ENCODE data around the gene CUL9. TPM values are rescaled to one million over a fixed set of nuclear protein-coding genes. Genes with fewer than 3 reads are reported as not detected.

Gene CUL9
- total RNA-seq, 4 donors from 2014 or later: 21.5 to 46.6 (median 33.6) TPM

DNA sequence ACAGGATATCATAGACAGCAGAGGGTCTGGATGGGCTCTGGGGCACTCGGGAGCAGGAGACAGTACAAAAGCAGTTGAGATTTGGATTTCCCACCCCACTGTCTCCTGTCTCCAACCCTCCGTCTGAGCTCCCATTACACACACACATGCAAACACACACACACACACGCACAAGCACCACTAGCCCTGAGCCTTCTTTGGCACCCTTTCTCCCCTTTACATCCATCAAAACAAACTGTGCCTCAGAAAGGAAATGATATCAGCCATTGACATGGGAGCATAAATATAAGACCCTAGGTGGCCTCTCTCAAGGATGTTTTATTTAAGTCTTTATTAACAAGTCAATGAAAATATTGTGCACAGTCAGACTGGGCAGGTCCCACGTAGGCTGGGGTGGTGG, 78.8 kb downstream of the CUL9 start:
- WGBS: 60% methylated on average over 4 of the region's 4 CpGs
- Histone ChIP-seq H3K27me3 (peaks cover 0 to 15% (median 0%) of the 10 kb centered on the region in 4 donors), H3K27ac (replicated peaks in 1 of 4) (no peak overlapping the region)

DNA sequence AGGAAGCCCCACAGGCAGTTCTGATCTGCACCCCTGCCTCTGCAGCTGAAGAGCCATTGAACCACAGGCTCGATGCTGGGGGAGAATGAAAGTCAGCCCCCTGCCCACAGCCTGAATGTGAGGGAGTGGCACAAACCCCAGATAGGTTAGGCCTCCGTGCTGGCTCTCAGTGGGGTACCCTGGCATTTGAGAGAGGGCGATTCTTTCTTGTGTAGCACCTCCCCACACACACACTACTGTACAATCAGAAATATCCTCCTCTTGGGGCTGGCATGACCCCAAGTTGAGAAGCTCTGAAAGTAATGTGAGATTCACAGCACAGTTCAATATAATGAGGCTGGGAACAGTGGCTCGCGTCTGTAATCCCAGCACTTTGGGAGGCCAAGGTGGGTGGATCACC, 79.2 kb downstream of the CUL9 start:
- no peak for TF ChIP-seq POLR2AphosphoS5 (IDR thresholded peaks at IDR 0.05)
- TF ChIP-seq, protein P1, sequence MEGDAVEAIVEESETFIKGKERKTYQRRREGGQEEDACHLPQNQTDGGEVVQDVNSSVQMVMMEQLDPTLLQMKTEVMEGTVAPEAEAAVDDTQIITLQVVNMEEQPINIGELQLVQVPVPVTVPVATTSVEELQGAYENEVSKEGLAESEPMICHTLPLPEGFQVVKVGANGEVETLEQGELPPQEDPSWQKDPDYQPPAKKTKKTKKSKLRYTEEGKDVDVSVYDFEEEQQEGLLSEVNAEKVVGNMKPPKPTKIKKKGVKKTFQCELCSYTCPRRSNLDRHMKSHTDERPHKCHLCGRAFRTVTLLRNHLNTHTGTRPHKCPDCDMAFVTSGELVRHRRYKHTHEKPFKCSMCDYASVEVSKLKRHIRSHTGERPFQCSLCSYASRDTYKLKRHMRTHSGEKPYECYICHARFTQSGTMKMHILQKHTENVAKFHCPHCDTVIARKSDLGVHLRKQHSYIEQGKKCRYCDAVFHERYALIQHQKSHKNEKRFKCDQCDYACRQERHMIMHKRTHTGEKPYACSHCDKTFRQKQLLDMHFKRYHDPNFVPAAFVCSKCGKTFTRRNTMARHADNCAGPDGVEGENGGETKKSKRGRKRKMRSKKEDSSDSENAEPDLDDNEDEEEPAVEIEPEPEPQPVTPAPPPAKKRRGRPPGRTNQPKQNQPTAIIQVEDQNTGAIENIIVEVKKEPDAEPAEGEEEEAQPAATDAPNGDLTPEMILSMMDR (IDR thresholded peaks at IDR 0.05): no peak
- no peak overlapping the region for H3K4me3 ChIP-seq
- WGBS: 69% methylated on average over 3 of the region's 5 CpGs

More for the DNA sequence above, 78.8 kb downstream of the CUL9 start:
- no peak overlapping the region for H3K4me3 ChIP-seq
- H3K4me1 ChIP-seq: no peaks in the 10 kb centered on the region
- no peak for DNase-seq (ENCODE audit: extremely low spot score)
- H3K9me3 ChIP-seq: no peaks in the 10 kb centered on the region
- intact Hi-C loops (cut with DNase I): loop anchor here (5.0 kb wide), 1 partner anchor 247 kb away; no protein-coding TSS in a partner anchor
- H3K36me3 ChIP-seq: no peaks in the 10 kb centered on the region
- TF ChIP-seq POLR2AphosphoS5 (IDR thresholded peaks at IDR 0.05) (no peak), EP300 (IDR thresholded peaks at IDR 0.05) (no peak), POLR2A (IDR thresholded peaks at IDR 0.05; ENCODE audit: low read depth) (no peak)
- TF ChIP-seq, protein P1 (IDR thresholded peaks at IDR 0.05): no peak

DNA sequence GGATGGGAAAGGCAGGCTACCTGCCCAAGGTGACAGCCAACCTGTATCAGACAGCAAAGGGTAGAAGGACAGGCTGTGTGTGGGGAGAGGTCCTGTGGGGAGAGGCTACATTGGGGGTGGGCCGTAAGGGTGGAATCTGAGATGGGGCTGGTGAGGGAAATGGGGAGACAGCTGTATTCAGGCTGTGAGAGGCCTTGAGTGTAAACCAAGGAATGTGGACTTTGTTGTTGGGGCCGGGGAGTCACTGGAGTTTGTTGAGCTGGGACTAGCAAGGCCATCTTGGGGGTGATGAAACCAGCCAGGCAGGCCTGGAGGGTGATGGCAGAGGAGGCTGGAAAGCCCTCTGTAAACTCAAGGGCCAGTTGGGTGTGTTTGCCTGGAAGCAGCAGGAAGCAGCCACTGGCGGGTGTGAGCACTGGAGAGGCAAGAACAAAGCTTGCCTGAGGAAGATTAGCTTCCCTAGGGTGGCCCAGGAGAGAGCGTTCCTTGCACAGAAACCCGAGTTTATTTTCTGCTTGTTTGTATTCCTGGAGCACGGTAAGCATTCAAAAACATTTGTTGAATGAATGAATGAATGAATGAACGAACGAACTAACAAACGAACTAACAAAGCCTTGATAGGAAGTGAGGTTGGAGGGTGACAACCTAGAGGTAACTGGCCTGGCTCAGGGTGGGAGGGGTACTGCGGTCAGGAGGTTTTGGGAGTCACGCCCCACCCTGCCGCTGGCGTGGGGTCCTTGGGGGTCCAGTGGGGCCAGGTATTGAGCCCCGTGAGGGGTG, 80.2 kb downstream of the CUL9 start:
- Histone ChIP-seq H3K4me1 (peaks cover 0 to 2% (median under 1%) of the 10 kb centered on the region in 4 donors), H3K9me3 (no peaks in the 10 kb centered on the region), H3K4me3 (no peak overlapping the region), H3K36me3 (no peaks in the 10 kb centered on the region), H3K27me3 (peaks cover 0 to 5% (median 0%) of the 10 kb centered on the region in 4 donors), H3K27ac (replicated peaks in 1 of 4) (no peak overlapping the region)
- intact Hi-C loops (cut with DNase I): loop anchor here (5.0 kb wide), 1 partner anchor 245 kb away; no protein-coding TSS in a partner anchor
- no peak for TF ChIP-seq EP300 (IDR thresholded peaks at IDR 0.05)
- TF ChIP-seq, protein P1 (IDR thresholded peaks at IDR 0.05): no peak
- TF ChIP-seq POLR2A (IDR thresholded peaks at IDR 0.05; ENCODE audit: low read depth): no peak
- no peak for TF ChIP-seq POLR2AphosphoS5 (IDR thresholded peaks at IDR 0.05)
- 87% methylated on average over 14 of the region's 14 CpGs for WGBS
- DNase-seq (ENCODE audit: extremely low spot score): no peak

More for the DNA sequence above, 79.2 kb downstream of the CUL9 start:
- no peaks in the 10 kb centered on the region for H3K9me3 ChIP-seq
- no peaks in the 10 kb centered on the region for H3K36me3 ChIP-seq
- DNase-seq (ENCODE audit: extremely low spot score): no peak
- H3K27me3 ChIP-seq: peaks cover 0 to 15% (median 0%) of the 10 kb centered on the region in 4 donors
- no peaks in the 10 kb centered on the region for H3K4me1 ChIP-seq
- intact Hi-C loops (cut with DNase I): loop anchor here (5.0 kb wide), 1 partner anchor 246 kb away; no protein-coding TSS in a partner anchor
- no peak overlapping the region for H3K27ac ChIP-seq (replicated peaks in 1 of 4)

DNA sequence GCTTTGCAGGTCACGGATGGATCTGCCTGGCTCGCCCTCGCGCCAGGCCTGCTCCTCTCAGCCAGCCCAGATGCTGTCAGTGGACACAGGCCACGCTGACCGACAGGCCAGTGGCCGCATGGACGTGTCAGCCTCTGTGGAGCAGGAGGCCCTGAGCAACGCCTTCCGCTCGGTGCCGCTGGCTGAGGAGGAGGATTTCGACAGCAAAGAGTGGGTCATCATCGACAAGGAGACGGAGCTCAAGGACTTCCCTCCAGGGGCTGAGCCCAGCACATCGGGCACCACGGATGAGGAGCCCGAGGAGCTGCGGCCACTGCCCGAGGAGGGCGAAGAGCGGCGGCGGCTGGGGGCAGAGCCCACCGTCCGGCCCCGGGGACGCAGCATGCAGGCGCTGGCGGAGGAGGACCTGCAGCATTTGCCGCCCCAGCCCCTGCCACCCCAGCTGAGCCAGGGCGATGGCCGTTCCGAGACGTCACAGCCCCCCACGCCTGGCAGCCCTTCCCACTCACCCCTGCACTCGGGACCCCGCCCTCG, 80.9 kb downstream of the CUL9 start:
- Histone ChIP-seq H3K27me3 (no peaks in the 10 kb centered on the region), H3K9me3 (no peaks in the 10 kb centered on the region), H3K36me3 (no peaks in the 10 kb centered on the region), H3K27ac (replicated peaks in 1 of 4) (no peak overlapping the region), H3K4me3 (no peak overlapping the region), H3K4me1 (peaks cover 4 to 8% (median 7%) of the 10 kb centered on the region in 4 donors)
- intact Hi-C loops (cut with DNase I): loop anchor here (1.0 to 5.0 kb wide), 2 partner anchors 71 to 244 kb away; no protein-coding TSS in a partner anchor
- TF ChIP-seq POLR2A (IDR thresholded peaks at IDR 0.05; ENCODE audit: low read depth) (no peak), POLR2AphosphoS5 (IDR thresholded peaks at IDR 0.05) (no peak), EP300 (IDR thresholded peaks at IDR 0.05) (no peak)
- TF ChIP-seq, protein P1 (IDR thresholded peaks at IDR 0.05): no peak
- 86% methylated on average over 24 of the region's 39 CpGs for WGBS
- no peak for DNase-seq (ENCODE audit: extremely low spot score)
